ENCODE measurements around the gene AOC2.
"Not testable (repeated sequence)": the region's sequence is repeated elsewhere in the genome, so short reads cannot be mapped to it uniquely, and the experiment has no call there.

Gene AOC2

DNA sequence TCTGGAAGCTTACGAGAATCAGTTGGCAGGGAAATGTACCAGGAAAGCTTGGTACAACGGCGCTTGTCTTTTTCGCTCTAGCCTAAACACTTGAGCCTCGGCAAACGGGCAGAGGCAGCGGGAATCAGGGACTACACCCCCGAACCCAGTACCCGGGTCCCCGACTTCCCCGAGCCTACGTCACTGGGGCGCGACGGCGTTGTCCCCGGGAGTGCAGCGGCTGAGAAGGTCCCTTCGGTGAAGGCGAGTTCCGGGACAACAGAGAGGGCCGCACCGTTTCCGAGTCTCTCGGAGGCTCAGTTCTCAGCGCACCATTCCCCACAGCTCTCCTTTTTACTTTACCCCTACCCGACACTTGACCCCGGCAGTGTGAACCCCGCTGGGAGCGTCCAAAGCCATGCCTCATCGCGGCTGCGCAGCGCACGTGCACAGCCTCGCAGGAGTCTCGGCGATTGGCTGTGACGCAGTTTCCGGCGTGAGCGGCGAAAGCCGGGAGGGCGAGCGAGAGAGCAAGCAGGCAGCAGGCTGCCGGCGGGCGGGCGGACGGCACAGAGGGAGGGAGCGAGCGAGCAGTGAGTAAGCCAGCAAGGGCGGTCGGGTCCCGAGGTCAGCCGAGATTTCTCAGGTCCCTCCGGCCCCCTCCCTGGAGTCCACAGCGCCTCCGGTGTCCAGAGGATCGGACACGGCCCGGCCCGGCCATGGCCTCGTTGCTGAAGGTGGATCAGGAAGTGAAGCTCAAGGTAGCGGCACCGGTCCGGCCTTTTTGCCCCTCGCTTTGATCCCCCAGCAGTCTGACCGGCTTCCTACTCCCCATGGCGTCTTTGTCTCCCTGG, 11.2 kb upstream of the AOC2 start, which contains the start of gene PSME3:
TSS of gene PSME3 (plus strand) at position 464 of the 833 bp plus-strand sequence. CDS start at position 699, 235 bp downstream.
- peak; percentile 89 to 91 for DNase-seq

DNA sequence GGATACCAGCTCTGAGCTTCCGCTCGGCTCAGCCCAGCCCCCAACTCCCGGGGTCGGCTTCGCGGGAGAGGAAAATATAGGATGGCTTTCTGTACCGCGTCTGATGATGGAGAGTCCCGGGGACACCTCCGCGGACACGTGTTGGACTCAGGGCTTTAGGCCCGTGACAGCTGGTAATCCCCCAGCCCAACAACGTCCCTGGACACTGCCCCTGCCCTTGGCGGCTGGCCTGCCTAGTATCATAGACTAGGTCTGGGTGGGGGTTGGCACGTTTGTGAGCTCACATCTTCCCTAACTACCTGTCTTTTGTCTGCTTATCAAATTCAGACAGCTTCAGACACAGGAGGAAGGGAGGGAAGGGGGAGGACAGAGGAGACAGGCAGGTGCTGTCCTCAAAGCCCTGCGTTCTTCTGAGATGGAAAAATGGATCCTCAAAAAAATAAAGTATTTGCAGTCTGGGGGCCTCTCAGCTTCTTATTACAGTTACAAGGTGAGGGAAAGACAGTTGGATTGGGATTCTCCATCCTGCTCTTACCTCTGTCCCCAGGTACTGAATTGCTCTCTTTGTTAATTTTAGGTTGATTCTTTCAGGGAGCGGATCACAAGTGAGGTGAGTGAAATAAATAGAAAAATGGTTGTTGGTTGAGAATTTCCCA, 10.5 kb upstream of the AOC2 start:
- DNase-seq: no peak

GRCh38 chr17:42835732-42836131, 8.6 kb upstream of the AOC2 start:
- no peak for DNase-seq

GRCh38 chr17:42841975-42842685, 2.2 kb upstream of the AOC2 start:
- DNase-seq: no peak

GRCh38 chr17:42843358-42843934, 934 bp upstream of the AOC2 start:
- peak; percentile 63 to 70 for DNase-seq

GRCh38 chr17:42844761-42845555, 578 bp downstream of the AOC2 start:
- no peak for DNase-seq

DNA sequence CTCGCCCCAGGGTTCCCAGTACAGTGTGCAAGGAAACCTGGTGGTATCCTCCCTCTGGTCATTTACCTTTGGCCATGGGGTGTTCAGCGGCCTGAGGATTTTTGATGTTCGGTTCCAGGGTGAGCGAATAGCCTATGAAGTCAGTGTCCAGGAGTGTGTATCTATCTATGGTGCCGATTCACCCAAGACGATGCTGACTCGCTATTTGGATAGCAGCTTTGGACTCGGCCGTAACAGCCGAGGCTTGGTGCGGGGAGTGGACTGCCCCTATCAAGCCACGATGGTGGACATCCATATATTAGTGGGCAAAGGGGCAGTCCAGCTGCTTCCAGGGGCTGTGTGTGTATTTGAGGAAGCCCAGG, 1.2 kb downstream of the AOC2 start:
- no peak for DNase-seq

DNA sequence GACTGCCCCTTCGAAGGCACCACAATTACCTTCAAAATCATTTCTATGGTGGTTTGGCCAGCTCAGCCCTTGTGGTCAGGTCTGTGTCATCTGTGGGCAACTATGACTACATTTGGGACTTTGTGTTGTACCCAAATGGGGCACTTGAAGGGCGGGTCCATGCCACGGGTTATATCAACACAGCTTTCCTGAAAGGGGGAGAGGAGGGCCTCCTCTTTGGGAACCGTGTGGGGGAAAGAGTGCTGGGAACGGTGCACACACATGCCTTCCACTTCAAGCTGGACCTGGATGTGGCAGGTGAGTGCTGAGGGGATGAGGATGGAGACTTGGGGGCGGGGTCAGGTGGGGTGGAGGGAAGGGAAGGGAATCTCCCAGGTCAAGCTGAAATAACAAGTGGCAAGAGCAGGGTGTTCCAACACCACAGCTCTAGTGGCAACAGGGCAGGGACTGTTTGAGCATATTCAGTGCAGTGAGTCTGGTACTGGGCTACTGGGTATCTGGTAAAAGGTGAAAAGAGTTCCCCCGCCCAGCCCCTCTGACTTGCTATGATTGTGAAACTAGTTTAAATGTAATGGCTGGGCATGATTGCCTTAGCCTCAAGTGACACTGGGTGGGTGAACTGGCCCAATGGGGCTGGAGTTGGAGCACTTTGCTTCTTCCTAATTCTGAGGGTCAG, 1.7 kb downstream of the AOC2 start:
- peak; percentile 50 to 51 for DNase-seq

DNA sequence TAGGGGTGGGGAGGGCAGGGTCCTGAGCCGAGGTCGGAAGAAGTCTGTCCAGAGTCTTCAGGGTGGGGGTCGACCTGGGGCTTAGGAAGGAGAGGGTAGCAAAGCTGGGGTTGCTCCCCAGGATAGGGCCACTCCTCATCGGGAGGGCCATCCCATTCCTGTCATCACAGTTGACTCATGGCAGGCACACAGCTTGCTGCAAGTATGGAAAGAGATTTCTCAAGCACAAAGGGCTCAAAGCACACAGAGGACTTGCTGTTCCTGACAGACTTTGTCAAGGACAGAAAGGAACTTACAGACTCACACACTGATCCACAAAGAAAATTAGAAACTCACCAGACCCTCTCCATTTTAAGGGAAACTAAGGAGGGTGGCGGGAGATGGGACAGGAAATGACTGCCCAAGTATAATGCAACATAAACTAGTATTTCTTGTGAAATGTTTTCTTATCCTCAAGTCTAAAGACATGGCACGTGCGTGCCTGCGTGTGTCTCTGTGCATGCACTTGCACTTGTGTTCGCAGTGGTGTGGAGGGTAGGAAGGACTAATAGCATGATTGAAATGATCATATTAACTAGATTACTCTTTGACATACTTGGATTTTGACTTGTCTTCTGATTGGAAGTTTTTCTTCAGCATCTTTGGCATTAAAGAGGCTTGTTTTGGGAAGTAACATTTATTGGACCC, 2.4 kb downstream of the AOC2 start:
- DNase-seq: peak; percentile 77 to 78

DNA sequence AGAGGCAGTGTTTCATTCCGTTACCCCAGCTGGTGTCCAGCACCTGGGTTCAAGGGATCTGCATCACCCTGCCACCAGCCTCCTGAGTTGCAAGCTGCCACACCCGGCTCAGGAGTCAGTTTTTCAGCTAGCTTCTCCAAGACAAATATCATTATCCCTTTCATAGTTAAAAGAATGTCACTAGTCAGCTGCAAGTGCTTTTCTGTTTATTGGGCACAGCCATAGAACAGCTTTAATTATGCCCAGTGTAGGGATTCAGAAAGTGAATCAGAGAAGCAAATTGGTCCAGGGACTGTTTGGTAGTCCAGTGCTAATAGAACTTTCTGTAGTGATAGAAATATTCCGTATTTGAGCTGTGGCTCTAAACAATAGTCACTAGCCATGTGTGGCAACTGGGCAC, 3.7 kb downstream of the AOC2 start:
- no peak for DNase-seq

GRCh38 chr17:42849031-42849430, 4.7 kb downstream of the AOC2 start:
- DNase-seq: no peak

DNA sequence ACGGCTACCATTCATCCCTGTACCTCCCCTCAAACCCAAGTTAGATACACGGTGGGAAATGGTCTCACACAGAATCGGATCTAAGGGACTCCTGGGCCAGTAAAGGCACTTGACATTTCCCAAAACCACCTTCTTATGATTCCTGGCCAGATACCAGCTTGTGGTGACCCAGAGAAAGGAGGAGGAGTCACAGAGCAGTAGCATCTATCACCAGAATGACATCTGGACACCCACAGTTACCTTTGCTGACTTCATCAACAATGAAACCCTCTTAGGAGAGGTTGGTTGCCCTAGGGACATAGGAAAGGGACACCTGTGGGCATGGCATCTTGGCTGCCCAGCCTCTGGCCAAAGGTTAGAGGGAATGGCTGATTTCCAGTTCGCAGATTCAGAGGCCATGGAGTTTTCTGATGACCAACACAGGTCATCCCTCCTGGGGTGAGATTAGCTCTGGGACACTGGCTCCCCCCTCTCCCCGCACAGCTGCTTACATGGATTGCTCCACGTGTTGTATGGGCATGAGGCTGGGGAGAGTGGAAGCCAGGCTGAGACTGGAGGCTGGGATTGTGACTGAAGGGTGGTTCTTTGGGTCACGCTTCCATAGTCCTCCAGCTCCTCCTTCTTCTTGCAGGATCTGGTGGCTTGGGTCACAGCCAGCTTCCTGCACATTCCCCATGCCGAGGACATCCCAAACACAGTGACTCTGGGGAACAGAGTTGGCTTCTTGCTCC, 5.2 kb downstream of the AOC2 start:
- DNase-seq: no peak

GRCh38 chr17:42850954-42851353, 6.6 kb downstream of the AOC2 start, which contains the start of gene AOC3:
Gene AOC3 (plus strand): TSS chr17:42851199. CDS start chr17:42851344, 145 bp downstream.
- DNase-seq: no peak

- DNase-seq: not testable (repeated sequence)
Observed at GRCh38 chr17:42851371-42852240, 7.2 kb downstream of the AOC2 start.

- DNase-seq: no peak
Observed at GRCh38 chr17:42852351-42852750, 8.0 kb downstream of the AOC2 start.

- DNase-seq: peak; percentile 51 to 54
Observed at GRCh38 chr17:42853004-42853403, 8.6 kb downstream of the AOC2 start.

DNA sequence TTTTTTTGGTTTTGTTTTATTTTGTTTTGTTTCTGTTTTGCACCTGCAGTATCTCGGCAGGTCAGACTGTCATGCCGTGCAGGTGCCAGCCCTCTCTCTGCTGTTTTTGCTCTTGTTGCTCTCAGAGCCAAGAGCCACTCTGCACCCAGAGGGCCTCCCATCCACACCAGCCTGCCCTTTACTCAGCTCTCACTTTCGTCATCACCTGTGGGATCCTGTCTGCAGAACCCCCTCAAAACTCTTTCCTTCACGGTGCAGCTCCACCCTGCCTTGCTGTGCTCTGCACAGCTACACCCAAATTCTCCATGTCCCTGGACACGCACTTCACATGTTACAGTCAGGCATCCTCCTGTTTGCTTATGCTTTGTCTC, 9.2 kb downstream of the AOC2 start:
- DNase-seq: no peak

GRCh38 chr17:42853968-42854790, 9.8 kb downstream of the AOC2 start:
- DNase-seq: no peak

Measured in inflammatory macrophage (primary cell).